ENCODE data around the gene EFCAB11.

DNA sequence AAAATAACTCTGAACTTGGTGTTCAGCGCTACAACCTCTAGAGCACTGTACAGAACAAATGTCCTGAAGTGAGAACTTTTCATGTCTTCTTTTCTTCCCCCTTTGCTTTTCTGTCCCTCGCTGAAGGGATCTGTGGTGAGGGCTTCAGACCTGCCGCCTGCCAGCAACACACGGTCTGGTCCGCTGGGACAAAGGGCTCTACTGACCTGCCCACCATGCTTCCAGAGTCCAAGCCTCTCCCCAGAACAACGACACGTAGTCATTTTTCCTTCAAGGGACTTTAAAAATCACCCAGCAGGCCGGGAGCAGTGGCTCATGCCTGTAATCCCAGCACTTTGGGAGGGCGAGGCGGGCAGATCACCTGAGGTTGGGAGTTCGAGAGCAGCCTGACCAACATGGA is 140.4 kb downstream of the EFCAB11 start:
- TF ChIP-seq, protein P1, sequence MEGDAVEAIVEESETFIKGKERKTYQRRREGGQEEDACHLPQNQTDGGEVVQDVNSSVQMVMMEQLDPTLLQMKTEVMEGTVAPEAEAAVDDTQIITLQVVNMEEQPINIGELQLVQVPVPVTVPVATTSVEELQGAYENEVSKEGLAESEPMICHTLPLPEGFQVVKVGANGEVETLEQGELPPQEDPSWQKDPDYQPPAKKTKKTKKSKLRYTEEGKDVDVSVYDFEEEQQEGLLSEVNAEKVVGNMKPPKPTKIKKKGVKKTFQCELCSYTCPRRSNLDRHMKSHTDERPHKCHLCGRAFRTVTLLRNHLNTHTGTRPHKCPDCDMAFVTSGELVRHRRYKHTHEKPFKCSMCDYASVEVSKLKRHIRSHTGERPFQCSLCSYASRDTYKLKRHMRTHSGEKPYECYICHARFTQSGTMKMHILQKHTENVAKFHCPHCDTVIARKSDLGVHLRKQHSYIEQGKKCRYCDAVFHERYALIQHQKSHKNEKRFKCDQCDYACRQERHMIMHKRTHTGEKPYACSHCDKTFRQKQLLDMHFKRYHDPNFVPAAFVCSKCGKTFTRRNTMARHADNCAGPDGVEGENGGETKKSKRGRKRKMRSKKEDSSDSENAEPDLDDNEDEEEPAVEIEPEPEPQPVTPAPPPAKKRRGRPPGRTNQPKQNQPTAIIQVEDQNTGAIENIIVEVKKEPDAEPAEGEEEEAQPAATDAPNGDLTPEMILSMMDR (IDR thresholded peaks at IDR 0.05; ENCODE audit: extremely low read depth in 1 of 2, insufficient read depth in 1 of 2, low read depth in 1 of 2, low read length in 2 of 2), result no peak
- TF ChIP-seq POLR2AphosphoS5 (IDR thresholded peaks at IDR 0.05; ENCODE audit: insufficient read depth, low read depth, low read length) (no peak), POLR2A (IDR thresholded peaks at IDR 0.05; ENCODE audit: low read depth, low read length) (no peak), JUN (IDR thresholded peaks at IDR 0.05; ENCODE audit: borderline replicate concordance, insufficient read depth, insufficient read length, low read depth) (no peak)

All from endothelial cell of umbilical vein (primary cell).